Vagina (tissue), 2 donors: ENCODE data around the gene UTP25. TPM values are rescaled to one million over a fixed set of nuclear protein-coding genes. Genes with fewer than 3 reads are reported as not detected.
A peak's percentile ranks its signal among the peaks of the same experiment; 100 is the strongest.

Experiments used
- DNase-seq, 2 donors: peaks; one replicate each; pipeline ENCODE4 v3.0.0-alpha.2; 2017; ENCODE audit errors: extremely low spot score in 2 of 2
- H3K27ac ChIP-seq: fragments of 200-600 bp; sonication (generic); one replicate; pipeline ENCODE4 v1.5.1; 2019
- H3K27me3 ChIP-seq: fragments of 200-600 bp; sonication (generic); one replicate; pipeline ENCODE4 v1.5.1; 2019
- H3K36me3 ChIP-seq, 2 donors: fragments of 200-600 bp; sonication (generic); one replicate each; pipeline ENCODE4 v1.5.1; 2017 to 2019
- H3K4me1 ChIP-seq: fragments of 200-600 bp; sonication (generic); one replicate; pipeline ENCODE4 v1.5.1; 2019
- H3K4me3 ChIP-seq, 2 donors: fragments of 200-600 bp; sonication (generic); 1 replicate in 1 of 2; 2 replicates in 1 of 2; pipeline ENCODE4 v1.5.1; 2016 to 2019
- H3K9me3 ChIP-seq: fragments of 200-600 bp; sonication (generic); one replicate; pipeline ENCODE4 v1.5.1; 2019
- POLR2A ChIP-seq, 2 donors: fragments of 450-650 bp; IDR thresholded peaks; one replicate each; pipeline ENCODE4 v1.6.1; 2017; ENCODE audit warnings: antibody characterized with exemption in 2 of 2, mild to moderate bottlenecking in 2 of 2, moderate library complexity in 2 of 2
- POLR2AphosphoS5 ChIP-seq, 2 donors: sonication (generic); formaldehyde crosslinking; IDR thresholded peaks; one replicate each; pipeline ENCODE4 v1.9.0; 2017; ENCODE audit warnings: antibody characterized with exemption in 2 of 2, mild to moderate bottlenecking in 2 of 2, low read depth in 1 of 2; ENCODE audit not compliant: insufficient read depth in 1 of 2
- intact Hi-C: fragments of 100-400 bp; cut with DNase I; formaldehyde crosslinking; loops from one replicate; pipeline ENCODE4 v1.15.1; 2023
- total RNA-seq: library from RNA; depleted of rRNA; stranded (reverse); fragments of >200 nt; gene quantifications from one replicate; pipeline ENCODE4 v1.2.3, GENCODE V29; 2016
- TF ChIP-seq, protein P1 (sequence below), 3 experiments: fragments of 450-650 bp in 2 of 3; fragments of 200-600 bp in 1 of 3; sonication (generic) in 1 of 3; IDR thresholded peaks; one replicate each; pipeline ENCODE4 v1.5.1; 2017 to 2019; ENCODE audit warnings: antibody characterized with exemption in 3 of 3, mild to moderate bottlenecking in 2 of 3, moderate library complexity in 2 of 3

Gene UTP25
- total RNA-seq: 5.9 TPM

- peak within 1 kb of the TSS; percentile 76 to 84 for H3K4me3 ChIP-seq
- H3K27ac ChIP-seq: peak within 1 kb of the TSS; percentile 66
- peaks cover 0 to 18% of the 10 kb centered on the region in 2 donors for H3K36me3 ChIP-seq
- intact Hi-C loops: no loop called here
- TF ChIP-seq POLR2A (IDR thresholded peaks at IDR 0.05) (no peak), POLR2AphosphoS5 (IDR thresholded peaks at IDR 0.05; ENCODE audit: insufficient read depth in 1 of 2, low read depth in 1 of 2) (peak; percentile 81 to 98)
- TF ChIP-seq, protein P1, sequence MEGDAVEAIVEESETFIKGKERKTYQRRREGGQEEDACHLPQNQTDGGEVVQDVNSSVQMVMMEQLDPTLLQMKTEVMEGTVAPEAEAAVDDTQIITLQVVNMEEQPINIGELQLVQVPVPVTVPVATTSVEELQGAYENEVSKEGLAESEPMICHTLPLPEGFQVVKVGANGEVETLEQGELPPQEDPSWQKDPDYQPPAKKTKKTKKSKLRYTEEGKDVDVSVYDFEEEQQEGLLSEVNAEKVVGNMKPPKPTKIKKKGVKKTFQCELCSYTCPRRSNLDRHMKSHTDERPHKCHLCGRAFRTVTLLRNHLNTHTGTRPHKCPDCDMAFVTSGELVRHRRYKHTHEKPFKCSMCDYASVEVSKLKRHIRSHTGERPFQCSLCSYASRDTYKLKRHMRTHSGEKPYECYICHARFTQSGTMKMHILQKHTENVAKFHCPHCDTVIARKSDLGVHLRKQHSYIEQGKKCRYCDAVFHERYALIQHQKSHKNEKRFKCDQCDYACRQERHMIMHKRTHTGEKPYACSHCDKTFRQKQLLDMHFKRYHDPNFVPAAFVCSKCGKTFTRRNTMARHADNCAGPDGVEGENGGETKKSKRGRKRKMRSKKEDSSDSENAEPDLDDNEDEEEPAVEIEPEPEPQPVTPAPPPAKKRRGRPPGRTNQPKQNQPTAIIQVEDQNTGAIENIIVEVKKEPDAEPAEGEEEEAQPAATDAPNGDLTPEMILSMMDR (IDR thresholded peaks at IDR 0.05): peak; percentile 45 to 84 (median 47)
- peak in 1 of 2 donors; percentile 97 for DNase-seq
- H3K27me3 ChIP-seq: no peaks in the 10 kb centered on the region
- no peaks in the 10 kb centered on the region for H3K9me3 ChIP-seq
- H3K4me1 ChIP-seq: peaks cover 30% of the 10 kb centered on the region
Measured at GRCh38 chr1:209827384-209828262, at the start of gene UTP25. Gene UTP25, plus strand, starts transcription at chr1:209827972. Its CDS starts 92 bp downstream, at chr1:209828064.

DNA sequence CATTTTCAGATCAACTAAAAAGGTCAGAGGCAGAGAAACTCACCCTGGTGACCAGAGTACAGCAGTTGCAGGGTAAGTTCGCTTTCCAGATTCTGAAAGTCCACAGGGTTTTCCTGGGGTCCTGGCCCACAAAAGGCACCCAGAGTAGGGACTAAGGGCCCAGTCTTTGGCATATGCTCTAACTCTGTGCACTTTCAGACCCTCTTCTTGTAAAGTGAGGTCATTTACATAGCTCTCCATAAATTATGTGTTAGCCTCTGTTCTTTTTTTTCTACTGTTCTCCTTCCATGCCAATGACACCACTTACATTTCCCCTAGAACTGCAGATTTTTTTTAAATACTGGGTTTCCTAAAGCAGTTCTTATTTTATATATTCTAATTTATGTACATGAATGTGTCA, 49.7 kb upstream of the UTP25 start:
- no peaks in the 10 kb centered on the region for H3K4me1 ChIP-seq
- H3K27ac ChIP-seq: no peak overlapping the region
- intact Hi-C loops: no loop called here
- no peaks in the 10 kb centered on the region for H3K9me3 ChIP-seq
- no peak for DNase-seq
- no peaks in the 10 kb centered on the region for H3K27me3 ChIP-seq
- no peaks in the 10 kb centered on the region for H3K36me3 ChIP-seq
- TF ChIP-seq, protein P1 (IDR thresholded peaks at IDR 0.05): no peak
- no peak for TF ChIP-seq POLR2A (IDR thresholded peaks at IDR 0.05)
- TF ChIP-seq POLR2AphosphoS5 (IDR thresholded peaks at IDR 0.05; ENCODE audit: insufficient read depth in 1 of 2, low read depth in 1 of 2): no peak
- no peak overlapping the region for H3K4me3 ChIP-seq

DNA sequence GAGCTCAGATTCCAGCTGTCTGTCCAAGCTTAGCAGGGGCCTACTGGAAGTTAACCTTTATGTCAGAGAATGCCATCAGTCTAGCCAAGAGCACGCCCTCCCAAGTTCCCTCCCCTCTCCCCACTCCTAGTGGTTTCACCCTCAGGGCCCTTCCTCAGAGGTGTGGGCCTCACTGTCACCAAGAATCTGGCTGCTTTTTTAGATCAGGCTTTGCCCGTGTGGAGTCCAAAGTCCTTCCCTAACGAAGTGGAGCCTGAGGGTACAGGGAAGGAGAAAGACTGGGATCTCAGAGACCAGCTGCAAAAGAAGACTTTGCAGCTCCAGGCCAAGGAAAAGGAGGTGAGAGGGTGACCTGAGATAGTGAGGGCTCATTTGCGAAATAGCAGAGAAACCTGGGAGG, 47.5 kb upstream of the UTP25 start:
- Histone ChIP-seq H3K4me3 (no peak overlapping the region), H3K27ac (no peak overlapping the region), H3K4me1 (peaks cover 15% of the 10 kb centered on the region), H3K9me3 (no peaks in the 10 kb centered on the region), H3K36me3 (no peaks in the 10 kb centered on the region), H3K27me3 (no peaks in the 10 kb centered on the region)
- no peak for TF ChIP-seq POLR2AphosphoS5 (IDR thresholded peaks at IDR 0.05; ENCODE audit: insufficient read depth in 1 of 2, low read depth in 1 of 2)
- TF ChIP-seq POLR2A (IDR thresholded peaks at IDR 0.05): no peak
- TF ChIP-seq, protein P1 (IDR thresholded peaks at IDR 0.05): no peak
- intact Hi-C loops: no loop called here
- DNase-seq: no peak

DNA sequence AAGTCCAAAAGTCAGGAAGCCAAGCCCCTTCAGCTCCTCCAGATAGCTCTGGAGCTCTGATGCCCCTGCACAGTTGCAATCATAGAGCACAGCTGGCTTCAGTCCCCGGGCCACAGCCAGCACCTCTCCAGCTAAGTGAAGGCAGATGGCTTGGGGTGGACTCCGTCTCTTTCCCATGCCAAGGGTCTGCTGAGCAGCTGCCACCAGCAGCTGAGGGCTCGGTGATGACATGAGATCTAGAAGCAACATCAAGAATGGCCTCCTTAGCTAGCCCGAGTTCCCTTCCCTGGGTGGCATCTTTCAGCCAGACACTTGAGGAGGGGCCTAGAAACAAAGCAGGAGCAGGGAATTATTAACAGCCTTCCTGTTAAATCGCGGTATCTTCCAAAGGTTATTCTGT, 44.4 kb upstream of the UTP25 start:
- DNase-seq: no peak
- intact Hi-C loops: no loop called here
- peaks cover 28% of the 10 kb centered on the region for H3K4me1 ChIP-seq
- no peaks in the 10 kb centered on the region for H3K27me3 ChIP-seq
- no peak overlapping the region for H3K27ac ChIP-seq
- TF ChIP-seq, protein P1 (IDR thresholded peaks at IDR 0.05): no peak
- TF ChIP-seq POLR2AphosphoS5 (IDR thresholded peaks at IDR 0.05; ENCODE audit: insufficient read depth in 1 of 2, low read depth in 1 of 2) (no peak), POLR2A (IDR thresholded peaks at IDR 0.05) (no peak)
- H3K36me3 ChIP-seq: no peaks in the 10 kb centered on the region
- no peaks in the 10 kb centered on the region for H3K9me3 ChIP-seq
- H3K4me3 ChIP-seq: peak overlapping the region in 1 of 2 donors; percentile 56
